Measurements from ENCODE around the gene SMIM10L1. TPM values are rescaled to one million over a fixed set of nuclear protein-coding genes. Genes with fewer than 3 reads are reported as not detected.

Gene SMIM10L1
- total RNA-seq (2021) (7.9 and 10.8 TPM in 2 replicates), Bru-seq, nascent RNA (percentile 83 among the genes with signal in this experiment), BruChase-seq, experiment 1, labeled RNA remaining after a 2-hour chase (percentile 82 among the genes with signal in this experiment), BruChase-seq, experiment 2, labeled RNA remaining after a 6-hour chase (percentile 93 among the genes with signal in this experiment)
- long read RNA-seq, full-length matches to known transcripts: 94 of 94 reads
- long read RNA-seq, partial matches to known transcripts: 0 of 94 reads
- long read RNA-seq, other reads (novel, unspliced or antisense): 0 of 94 reads

- intact Hi-C loops (cut with micrococcal nuclease; ENCODE audit: unreplicated experiment): no loop called here
- no peaks in the 10 kb centered on the region; the same call in 1 of the 2 replicates for H3K36me3 ChIP-seq (ENCODE audit: low read depth)
- no peaks in the 10 kb centered on the region for H3K9me3 ChIP-seq (ENCODE audit: insufficient read depth, low read depth)
- no peak for TF ChIP-seq EZH2 (IDR thresholded peaks at IDR 0.05; ENCODE audit: low read depth)
- TF ChIP-seq CTCF (conservative IDR thresholded peaks at IDR 0.05): no peak
- H2AFZ ChIP-seq: peak within 1 kb of the TSS; percentile 91
- no peaks in the 10 kb centered on the region for H3F3A ChIP-seq (ENCODE audit: insufficient read depth, low read depth)
- H3K79me2 ChIP-seq (ENCODE audit: low read depth): peaks cover 59% of the 10 kb centered on the region
- H3K4me3 ChIP-seq: peak within 1 kb of the TSS; percentile 75
- peak; percentile 79 to 88 for DNase-seq
- H3K9me2 ChIP-seq (ENCODE audit: insufficient read depth): no peaks in the 10 kb centered on the region
- BruUV-seq (replicated peaks): TSS peak; percentile 35
- peaks cover 8% of the 10 kb centered on the region; the same call in 1 of the 2 replicates for H3K4me1 ChIP-seq (replicated peaks; ENCODE audit: insufficient read depth)
- H3K27me3 ChIP-seq (ENCODE audit: insufficient read depth, low read depth): no peaks in the 10 kb centered on the region
- CTCF ChIA-PET: no interaction called here
- H3K27ac ChIP-seq: peak within 1 kb of the TSS; percentile 73
- no peaks in the 10 kb centered on the region for H4K20me1 ChIP-seq (ENCODE audit: insufficient read depth)
- H3K4me2 ChIP-seq: peak within 1 kb of the TSS; percentile 99
- POLR2A ChIA-PET (ENCODE audit: unreplicated experiment): interaction anchor here (0.5 to 1.1 kb wide), 15 partner anchors 9 to 1880 kb away, joined by 3 to 9 read pairs (median 5); partner anchors contain the start of gene MAGOHB
These were observed at the start of gene SMIM10L1 for GRCh38 chr12:11171145-11171968. Gene SMIM10L1, plus strand, starts transcription at chr12:11171194. Its CDS starts 163 bp downstream, at chr12:11171357.

- Histone ChIP-seq H3K27me3 (ENCODE audit: insufficient read depth, low read depth) (no peaks in the 10 kb centered on the region), H3K4me3 (no peak overlapping the region), H3K79me2 (ENCODE audit: low read depth) (no peaks in the 10 kb centered on the region), H3K9me2 (ENCODE audit: insufficient read depth) (no peaks in the 10 kb centered on the region), H3K4me2 (no peak overlapping the region), H2AFZ (no peak overlapping the region), H3K27ac (no peak overlapping the region), H3F3A (ENCODE audit: insufficient read depth, low read depth) (no peaks in the 10 kb centered on the region), H3K36me3 (ENCODE audit: low read depth) (no peaks in the 10 kb centered on the region), H3K4me1 (replicated peaks; ENCODE audit: insufficient read depth) (no peaks in the 10 kb centered on the region), H4K20me1 (ENCODE audit: insufficient read depth) (no peaks in the 10 kb centered on the region), H3K9me3 (ENCODE audit: insufficient read depth, low read depth) (no peaks in the 10 kb centered on the region)
- TF ChIP-seq EZH2 (IDR thresholded peaks at IDR 0.05; ENCODE audit: low read depth) (no peak), CTCF (conservative IDR thresholded peaks at IDR 0.05) (no peak)
- DNase-seq: no peak
- intact Hi-C loops (cut with micrococcal nuclease; ENCODE audit: unreplicated experiment): no loop called here
- ChIA-PET CTCF (no interaction called here), POLR2A (ENCODE audit: unreplicated experiment) (no interaction called here)
- no TSS peak for BruUV-seq (replicated peaks)
These were observed 40.6 kb upstream of the SMIM10L1 start for GRCh38 chr12:11130382-11130781.

- BruUV-seq (replicated peaks): no TSS peak
- CTCF ChIA-PET: no interaction called here
These were observed 40.0 kb upstream of the SMIM10L1 start for GRCh38 chr12:11130999-11131398.

More at GRCh38 chr12:11130999-11131398, 40.0 kb upstream of the SMIM10L1 start:
- TF ChIP-seq EZH2 (IDR thresholded peaks at IDR 0.05; ENCODE audit: low read depth) (no peak), CTCF (conservative IDR thresholded peaks at IDR 0.05) (no peak)
- Histone ChIP-seq H3K27ac (no peak overlapping the region), H3K9me2 (ENCODE audit: insufficient read depth) (no peaks in the 10 kb centered on the region), H3K4me1 (replicated peaks; ENCODE audit: insufficient read depth) (no peaks in the 10 kb centered on the region), H2AFZ (no peak overlapping the region), H3K27me3 (ENCODE audit: insufficient read depth, low read depth) (no peaks in the 10 kb centered on the region), H4K20me1 (ENCODE audit: insufficient read depth) (no peaks in the 10 kb centered on the region), H3K36me3 (ENCODE audit: low read depth) (no peaks in the 10 kb centered on the region), H3F3A (ENCODE audit: insufficient read depth, low read depth) (no peaks in the 10 kb centered on the region), H3K9me3 (ENCODE audit: insufficient read depth, low read depth) (no peaks in the 10 kb centered on the region), H3K4me2 (no peak overlapping the region), H3K79me2 (ENCODE audit: low read depth) (no peaks in the 10 kb centered on the region), H3K4me3 (no peak overlapping the region)
- intact Hi-C loops (cut with micrococcal nuclease; ENCODE audit: unreplicated experiment): no loop called here
- POLR2A ChIA-PET (ENCODE audit: unreplicated experiment): no interaction called here
- DNase-seq: no peak

All from PC-9 (cell line).